ENCODE data around the gene NEGR1. TPM values are rescaled to one million over a fixed set of nuclear protein-coding genes. Genes with fewer than 3 reads are reported as not detected.

The NEGR1 gene
- total and polyA plus RNA-seq, 7 experiments from 2014 or later = 0.08 to 1.2 TPM; not detected in 5

- POLR2A ChIA-PET = no interaction called here
- Histone ChIP-seq H3K4me3 (ENCODE audit: low read length) (no peak overlapping the region), H3K27me3 (ENCODE audit: control insufficient read depth in 2 of 2, insufficient read depth in 2 of 2, low read length in 2 of 2) (no peaks in the 10 kb centered on the region), H3K36me3 (ENCODE audit: control insufficient read depth in 2 of 3, insufficient read depth in 3 of 3, low read length in 3 of 3) (no peaks in the 10 kb centered on the region), H3K27ac (ENCODE audit: low read depth, low read length) (no peak overlapping the region), H3K9me3 (ENCODE audit: control insufficient read depth in 2 of 3, low read length in 3 of 3) (no peaks in the 10 kb centered on the region), H3K4me1 (ENCODE audit: control insufficient read depth in 2 of 2, insufficient read depth in 2 of 2, low read length in 2 of 2) (no peaks in the 10 kb centered on the region)
- no peaks in the 10 kb centered on the region for H3K4me1 Mint-ChIP-seq
- intact Hi-C loops (cut with micrococcal nuclease) = no loop called here
- H3K27me3 Mint-ChIP-seq = no peaks in the 10 kb centered on the region
- H3K27ac Mint-ChIP-seq = no peak overlapping the region
- H3K36me3 Mint-ChIP-seq = no peaks in the 10 kb centered on the region
- ATAC-seq (no peak), DNase-seq (no peak)
- H3K4me3 Mint-ChIP-seq = no peak overlapping the region
- H3K9me3 Mint-ChIP-seq = no peaks in the 10 kb centered on the region
- CTCF ChIA-PET = no interaction called here
Observed at GRCh38 chr1:72150508-72150907, 131.8 kb downstream of the NEGR1 start.

- Mint-ChIP-seq H3K9me3 (peaks cover 0 to 5% (median 0%) of the 10 kb centered on the region in 11 donors), H3K4me1 (no peaks in the 10 kb centered on the region), H3K4me3 (no peak overlapping the region), H3K27me3 (no peaks in the 10 kb centered on the region), H3K36me3 (no peaks in the 10 kb centered on the region), H3K27ac (no peak overlapping the region)
- CTCF ChIA-PET = no interaction called here
- Histone ChIP-seq H3K4me1 (ENCODE audit: control insufficient read depth in 2 of 2, insufficient read depth in 2 of 2, low read length in 2 of 2) (no peaks in the 10 kb centered on the region), H3K36me3 (ENCODE audit: control insufficient read depth in 2 of 3, insufficient read depth in 3 of 3, low read length in 3 of 3) (no peaks in the 10 kb centered on the region), H3K27me3 (ENCODE audit: control insufficient read depth in 2 of 2, insufficient read depth in 2 of 2, low read length in 2 of 2) (no peaks in the 10 kb centered on the region), H3K27ac (ENCODE audit: low read depth, low read length) (no peak overlapping the region), H3K9me3 (ENCODE audit: control insufficient read depth in 2 of 3, low read length in 3 of 3) (no peaks in the 10 kb centered on the region), H3K4me3 (ENCODE audit: low read length) (no peak overlapping the region)
- intact Hi-C loops (cut with micrococcal nuclease) = no loop called here
- ATAC-seq (no peak), DNase-seq (no peak)
- POLR2A ChIA-PET = no interaction called here
Observed at GRCh38 chr1:72141875-72142274, 140.5 kb downstream of the NEGR1 start.

- POLR2A ChIA-PET = no interaction called here
- Mint-ChIP-seq H3K36me3 (no peaks in the 10 kb centered on the region), H3K4me1 (no peaks in the 10 kb centered on the region), H3K9me3 (peaks cover 0 to 9% (median 3%) of the 10 kb centered on the region in 11 donors), H3K4me3 (no peak overlapping the region), H3K27ac (no peak overlapping the region), H3K27me3 (no peaks in the 10 kb centered on the region)
- H3K9me3 ChIP-seq (ENCODE audit: control insufficient read depth in 2 of 3, low read length in 3 of 3) = no peaks in the 10 kb centered on the region
- intact Hi-C loops (cut with micrococcal nuclease) = no loop called here
- no peaks in the 10 kb centered on the region for H3K4me1 ChIP-seq (ENCODE audit: control insufficient read depth in 2 of 2, insufficient read depth in 2 of 2, low read length in 2 of 2)
- CTCF ChIA-PET = no interaction called here
- ATAC-seq (no peak), DNase-seq (no peak)
- no peak overlapping the region for H3K27ac ChIP-seq (ENCODE audit: low read depth, low read length)
- H3K4me3 ChIP-seq (ENCODE audit: low read length) = no peak overlapping the region
- no peaks in the 10 kb centered on the region for H3K27me3 ChIP-seq (ENCODE audit: control insufficient read depth in 2 of 2, insufficient read depth in 2 of 2, low read length in 2 of 2)
- H3K36me3 ChIP-seq (ENCODE audit: control insufficient read depth in 2 of 3, insufficient read depth in 3 of 3, low read length in 3 of 3) = no peaks in the 10 kb centered on the region
Observed at GRCh38 chr1:72140222-72140621, 142.1 kb downstream of the NEGR1 start.

GRCh38 chr1:72137656-72138055, 144.7 kb downstream of the NEGR1 start:
- Mint-ChIP-seq H3K4me3 (no peak overlapping the region), H3K9me3 (peaks cover 0 to 9% (median 3%) of the 10 kb centered on the region in 11 donors), H3K4me1 (no peaks in the 10 kb centered on the region), H3K27me3 (no peaks in the 10 kb centered on the region), H3K27ac (no peak overlapping the region), H3K36me3 (no peaks in the 10 kb centered on the region)
- ATAC-seq (no peak), DNase-seq (no peak)
- intact Hi-C loops (cut with micrococcal nuclease) = no loop called here
- no peak overlapping the region for H3K4me3 ChIP-seq (ENCODE audit: low read length)
- H3K27ac ChIP-seq (ENCODE audit: low read depth, low read length) = no peak overlapping the region
- no peaks in the 10 kb centered on the region for H3K4me1 ChIP-seq (ENCODE audit: control insufficient read depth in 2 of 2, insufficient read depth in 2 of 2, low read length in 2 of 2)
- CTCF ChIA-PET = no interaction called here
- no peaks in the 10 kb centered on the region for H3K36me3 ChIP-seq (ENCODE audit: control insufficient read depth in 2 of 3, insufficient read depth in 3 of 3, low read length in 3 of 3)
- no peaks in the 10 kb centered on the region for H3K9me3 ChIP-seq (ENCODE audit: control insufficient read depth in 2 of 3, low read length in 3 of 3)
- H3K27me3 ChIP-seq (ENCODE audit: control insufficient read depth in 2 of 2, insufficient read depth in 2 of 2, low read length in 2 of 2) = no peaks in the 10 kb centered on the region
- POLR2A ChIA-PET = no interaction called here

- Histone ChIP-seq H3K36me3 (ENCODE audit: control insufficient read depth in 2 of 3, insufficient read depth in 3 of 3, low read length in 3 of 3) (no peaks in the 10 kb centered on the region), H3K27ac (ENCODE audit: low read depth, low read length) (no peak overlapping the region), H3K27me3 (ENCODE audit: control insufficient read depth in 2 of 2, insufficient read depth in 2 of 2, low read length in 2 of 2) (no peaks in the 10 kb centered on the region), H3K9me3 (ENCODE audit: control insufficient read depth in 2 of 3, low read length in 3 of 3) (no peaks in the 10 kb centered on the region), H3K4me1 (ENCODE audit: control insufficient read depth in 2 of 2, insufficient read depth in 2 of 2, low read length in 2 of 2) (no peaks in the 10 kb centered on the region), H3K4me3 (ENCODE audit: low read length) (no peak overlapping the region)
- ChIA-PET CTCF (no interaction called here), POLR2A (no interaction called here)
- no peak overlapping the region for H3K4me3 Mint-ChIP-seq
- intact Hi-C loops (cut with micrococcal nuclease) = no loop called here
- no peaks in the 10 kb centered on the region for H3K4me1 Mint-ChIP-seq
- H3K27ac Mint-ChIP-seq = no peak overlapping the region
- DNase-seq = no peak
- H3K27me3 Mint-ChIP-seq = no peaks in the 10 kb centered on the region
- no peak for ATAC-seq
- no peaks in the 10 kb centered on the region for H3K9me3 Mint-ChIP-seq
- H3K36me3 Mint-ChIP-seq = no peaks in the 10 kb centered on the region
Observed at GRCh38 chr1:72129869-72130268, 152.5 kb downstream of the NEGR1 start.

- ATAC-seq = no peak
- H3K27ac Mint-ChIP-seq = no peak overlapping the region
- Histone ChIP-seq H3K27ac (ENCODE audit: low read depth, low read length) (no peak overlapping the region), H3K9me3 (ENCODE audit: control insufficient read depth in 2 of 3, low read length in 3 of 3) (no peaks in the 10 kb centered on the region), H3K27me3 (ENCODE audit: control insufficient read depth in 2 of 2, insufficient read depth in 2 of 2, low read length in 2 of 2) (no peaks in the 10 kb centered on the region), H3K36me3 (ENCODE audit: control insufficient read depth in 2 of 3, insufficient read depth in 3 of 3, low read length in 3 of 3) (no peaks in the 10 kb centered on the region), H3K4me1 (ENCODE audit: control insufficient read depth in 2 of 2, insufficient read depth in 2 of 2, low read length in 2 of 2) (no peaks in the 10 kb centered on the region), H3K4me3 (ENCODE audit: low read length) (no peak overlapping the region)
- no peak overlapping the region for H3K4me3 Mint-ChIP-seq
- H3K27me3 Mint-ChIP-seq = no peaks in the 10 kb centered on the region
- ChIA-PET CTCF (no interaction called here), POLR2A (no interaction called here)
- no peaks in the 10 kb centered on the region for H3K36me3 Mint-ChIP-seq
- DNase-seq = no peak
- no peaks in the 10 kb centered on the region for H3K9me3 Mint-ChIP-seq
- H3K4me1 Mint-ChIP-seq = no peaks in the 10 kb centered on the region
- intact Hi-C loops (cut with micrococcal nuclease) = no loop called here
Observed at GRCh38 chr1:72122099-72122880, 160.0 kb downstream of the NEGR1 start.

GRCh38 chr1:72119491-72119890, 162.8 kb downstream of the NEGR1 start:
- H3K27ac ChIP-seq (ENCODE audit: low read depth, low read length) = no peak overlapping the region
- ChIA-PET POLR2A (no interaction called here), CTCF (no interaction called here)
- ATAC-seq (no peak), DNase-seq (no peak)
- H3K4me3 ChIP-seq (ENCODE audit: low read length) = no peak overlapping the region
- no peaks in the 10 kb centered on the region for H3K36me3 Mint-ChIP-seq
- H3K4me1 Mint-ChIP-seq = no peaks in the 10 kb centered on the region
- no peak overlapping the region for H3K27ac Mint-ChIP-seq
- H3K4me1 ChIP-seq (ENCODE audit: control insufficient read depth in 2 of 2, insufficient read depth in 2 of 2, low read length in 2 of 2) = no peaks in the 10 kb centered on the region
- H3K27me3 ChIP-seq (ENCODE audit: control insufficient read depth in 2 of 2, insufficient read depth in 2 of 2, low read length in 2 of 2) = no peaks in the 10 kb centered on the region
- H3K9me3 ChIP-seq (ENCODE audit: control insufficient read depth in 2 of 3, low read length in 3 of 3) = no peaks in the 10 kb centered on the region
- H3K36me3 ChIP-seq (ENCODE audit: control insufficient read depth in 2 of 3, insufficient read depth in 3 of 3, low read length in 3 of 3) = no peaks in the 10 kb centered on the region
- H3K9me3 Mint-ChIP-seq = no peaks in the 10 kb centered on the region
- intact Hi-C loops (cut with micrococcal nuclease) = no loop called here
- H3K27me3 Mint-ChIP-seq = no peaks in the 10 kb centered on the region
- no peak overlapping the region for H3K4me3 Mint-ChIP-seq

Measured in naive thymus-derived CD4-positive, alpha-beta T cell (primary cell).